K562 (cell line): ENCODE data around the gene PSORS1C2. TPM values are rescaled to one million over a fixed set of nuclear protein-coding genes. Genes with fewer than 3 reads are reported as not detected.

Experiments used
- ATAC-seq: fragments of 200-7000 bp; cut with Tn5 transposase; 3 replicates; pipeline ENCODE4 v1.9.1; 2020; ENCODE audit warnings: moderate library complexity
- BruUV-seq: library from RNA; stranded (reverse); fragments of 400-500 nt; replicated peaks from 2 replicates; lab custom pipeline; 2021; lab: Mats Ljungman, UMichigan
- CTCF ChIA-PET: fragments of 300-600 bp; formaldehyde crosslinking; extraction: SDS; loops from one replicate; lab custom pipeline; 2021; ENCODE audit warnings: low intra/inter-chr PET ratio; lab: Yijun Ruan, JAX
- POLR2A ChIA-PET: fragments of 300-600, 350-650 bp; sonication (Branson Sonifier 250); formaldehyde crosslinking; extraction: SDS; loops from one replicate; lab custom pipeline; 2021; ENCODE audit warnings: antibody characterized with exemption, inconsistent platforms; lab: Yijun Ruan, JAX
- DNase-seq, 4 experiments: peaks; one replicate each; pipeline versions ENCODE4 v3.0.0 to v3.0.0-alpha.2; 2011 to 2018; ENCODE audit warnings: low spot score in 3 of 4, mixed read lengths in 3 of 4; ENCODE audit errors: extremely low read depth in 1 of 4
- FAIRE-seq: peaks from 2 replicates; lab custom pipeline; 2011; peaks lifted over from hg19 to GRCh38; lab: Jason Lieb, UNC
- H2AFZ ChIP-seq: 2 replicates; pipeline ENCODE4 v1.6.0; 2011; ENCODE audit warnings: low read depth, low read length, control low read depth, inconsistent platforms
- H3K27ac ChIP-seq: fragments of 200-600 bp; 3 replicates; pipeline ENCODE4 v1.8.0; 2011; ENCODE audit warnings: low read depth, mild to moderate bottlenecking, control low read depth, inconsistent platforms, low read length, moderate library complexity, mixed read lengths; ENCODE audit errors: extremely low read depth
- H3K27me3 ChIP-seq, 2 experiments: fragments of 300-600 bp in 1 of 2; 2 replicates in 1 of 2; 3 replicates in 1 of 2; pipeline versions ENCODE4 v1.6.0 to v1.8.0; 2011; ENCODE audit warnings: inconsistent platforms in 2 of 2, low read length in 2 of 2, mild to moderate bottlenecking in 1 of 2, mixed read lengths in 1 of 2, moderate library complexity in 1 of 2; ENCODE audit not compliant: control insufficient read depth in 2 of 2, insufficient read depth in 2 of 2
- H3K36me3 ChIP-seq: fragments of 300-600 bp; 3 replicates; pipeline ENCODE4 v1.8.0; 2011; ENCODE audit warnings: mild to moderate bottlenecking, low read length, inconsistent platforms; ENCODE audit not compliant: control insufficient read depth, insufficient read depth
- H3K4me1 ChIP-seq, 2 experiments: fragments of 200-600 bp in 1 of 2; replicated peaks in 1 of 2; 2 replicates in 1 of 2; 3 replicates in 1 of 2; pipeline versions ENCODE4 v1.5.1 to v1.8.0; 2011; ENCODE audit warnings: inconsistent platforms in 2 of 2, low read length in 2 of 2, mild to moderate bottlenecking in 1 of 2, mixed read lengths in 1 of 2, moderate library complexity in 1 of 2; ENCODE audit not compliant: control insufficient read depth in 2 of 2, insufficient read depth in 2 of 2
- H3K4me2 ChIP-seq: 2 replicates; pipeline ENCODE4 v1.6.1; 2011; ENCODE audit warnings: low read length, control low read depth, inconsistent platforms, mixed read lengths; ENCODE audit not compliant: insufficient read depth
- H3K4me3 ChIP-seq: fragments of 200-600 bp; sonication (generic), shearing (Covaris generic); 2 replicates; pipeline ENCODE4 v1.5.1; 2016; ENCODE audit warnings: control low read depth, inconsistent platforms
- H3K79me2 ChIP-seq: fragments of 200-600 bp; 3 replicates; pipeline ENCODE4 v1.8.0; 2011; ENCODE audit warnings: low read length, inconsistent platforms; ENCODE audit not compliant: control insufficient read depth, insufficient read depth
- H3K9ac ChIP-seq, 2 experiments: 2 replicates each; pipeline versions ENCODE4 v1.6.0 to v1.6.1; 2011; ENCODE audit warnings: low read depth in 2 of 2, low read length in 2 of 2, control low read depth in 1 of 2, inconsistent platforms in 1 of 2, mild to moderate bottlenecking in 1 of 2, mixed read lengths in 1 of 2; ENCODE audit not compliant: insufficient read depth in 1 of 2
- H3K9me1 ChIP-seq: one replicate; pipeline ENCODE4 v1.6.0; 2011; ENCODE audit warnings: inconsistent platforms, mild to moderate bottlenecking, low read length, moderate library complexity; ENCODE audit not compliant: control insufficient read depth, insufficient read depth
- H3K9me3 ChIP-seq: replicated peaks from 2 replicates; pipeline ENCODE4 v1.5.1; 2011; ENCODE audit warnings: low read depth, low read length, inconsistent platforms; ENCODE audit not compliant: control insufficient read depth, insufficient read depth
- H4K20me1 ChIP-seq: replicated peaks from 2 replicates; pipeline ENCODE4 v1.6.1; 2011; ENCODE audit warnings: low read length, inconsistent platforms, mixed read lengths; ENCODE audit not compliant: control insufficient read depth, insufficient read depth
- CBX8 ChIP-seq: fragments of 200-600 bp; sonication (generic); IDR thresholded peaks from 2 replicates; pipeline ENCODE4 v1.6.1; 2012; ENCODE audit warnings: borderline replicate concordance, mixed run types, low read depth, mild to moderate bottlenecking, moderate library complexity, mixed read lengths, low read length, control low read depth, inconsistent platforms; ENCODE audit not compliant: poor library complexity, severe bottlenecking; ENCODE audit errors: extremely low read depth
- CTBP1 ChIP-seq: fragments of 450-650 bp; IDR thresholded peaks from 2 replicates; pipeline ENCODE4 v1.6.1; 2016; ENCODE audit warnings: borderline replicate concordance
- HIVEP1 ChIP-seq: fragments of 250-450 bp; sonication (Bioruptor Pico); IDR thresholded peaks from 2 replicates; pipeline ENCODE4 v1.4.0; 2020; ENCODE audit warnings: mild to moderate bottlenecking
- KDM4B ChIP-seq, 2 experiments: fragments of 450-650 bp in 1 of 2; sonication (generic) in 1 of 2; IDR thresholded peaks; 2 replicates each; pipeline ENCODE4 v1.6.1; 2016 to 2017; ENCODE audit warnings: borderline replicate concordance in 2 of 2, antibody characterized with exemption in 1 of 2, low read depth in 1 of 2, mild to moderate bottlenecking in 1 of 2
- NRF1 ChIP-seq, 2 experiments: fragments of 450-650 bp; IDR thresholded peaks in 1 of 2; conservative IDR thresholded peaks in 1 of 2; 2 replicates each; pipeline ENCODE4 v1.6.1; 2014; ENCODE audit warnings: mild to moderate bottlenecking in 2 of 2
- PHB2 ChIP-seq: fragments of 450-650 bp; IDR thresholded peaks from 2 replicates; pipeline ENCODE4 v1.6.1; 2017; ENCODE audit warnings: low read depth
- SAFB2 ChIP-seq: fragments of 200-400 bp; formaldehyde crosslinking; IDR thresholded peaks from 2 replicates; pipeline ENCODE4 v1.6.1; 2018; ENCODE audit warnings: borderline replicate concordance, low read length, low read depth, moderate library complexity; ENCODE audit not compliant: severe bottlenecking
- SETDB1 ChIP-seq: IDR thresholded peaks from one replicate; pipeline ENCODE4 v1.6.1; 2012; ENCODE audit warnings: low read length, control low read depth, inconsistent platforms
- SMAD3 ChIP-seq: fragments of 450-650 bp; formaldehyde crosslinking; conservative IDR thresholded peaks from 2 replicates; pipeline ENCODE4 v1.4.0; 2020; ENCODE audit warnings: mild to moderate bottlenecking
- TFAP4 ChIP-seq: sonication (generic); formaldehyde crosslinking; IDR thresholded peaks from 2 replicates; pipeline ENCODE4 v1.8.0; 2022; ENCODE audit warnings: missing genetic modification reagents, mild to moderate bottlenecking, moderate library complexity, borderline replicate concordance
- ZNF408 ChIP-seq: fragments of 250-450 bp; sonication (Bioruptor Pico); IDR thresholded peaks from 2 replicates; pipeline ENCODE4 v1.4.0; 2020; ENCODE audit warnings: low read depth, mild to moderate bottlenecking, moderate library complexity
- WGBS: fragments of 100-300 bp; shearing (Covaris generic); methylation state at CpG from one replicate; pipeline ENCODE4 v1.1.6; 2016; ENCODE audit warnings: low coverage, mixed read lengths; ENCODE audit not compliant: insufficient coverage; ENCODE audit errors: missing lambda C conversion rate; 5-methylcytosine and 5-hydroxymethylcytosine counted together
- in situ Hi-C: fragments of 300-500 bp; cut with MboI; formaldehyde crosslinking; loops from 4 replicates; pipeline ENCODE4 v1.15.0; 2018; ENCODE audit warnings: inconsistent platforms, mixed read lengths
- intact Hi-C: fragments of 100-400 bp; cut with micrococcal nuclease; formaldehyde crosslinking; loops from 2 replicates; pipeline ENCODE4 v1.14.2; 2022
- polyA plus RNA-seq, 8 experiments: library from polyadenylated mRNA; depleted of rRNA in 4 of 8; stranded (reverse) in 5 of 8; unstranded in 3 of 8; fragments of >200 nt; fragmentation: Nextera tagmentation in 2 of 8; fragmentation: Illumina TruSeq in 1 of 8; extraction: Ambion mirVana in 2 of 8; extraction: Trizol in 1 of 8; gene quantifications; 2 replicates each; pipeline versions ENCODE4 v1.2.1 to v1.2.3, GENCODE V29; 2011 to 2014; ENCODE audit warnings: inconsistent platforms in 1 of 8, missing spikeins in 1 of 8
- total RNA-seq, 7 experiments: library from RNA; depleted of rRNA in 6 of 7; stranded (reverse); fragments of >200 nt in 6 of 7; fragmentation: Illumina TruSeq in 2 of 7; extraction: Trizol in 2 of 7; gene quantifications; 2 replicates each; pipeline versions ENCODE4 v1.2.1 to v1.2.3, GENCODE V29; 2011 to 2021; ENCODE audit warnings: low replicate concordance in 1 of 7

The PSORS1C2 gene
- total and polyA plus RNA-seq, 9 of the 15 experiments (the other 6 are each of a cell fraction or from before 2014, with no cell fraction given) = not detected

GRCh38 chr6:31169123-31169857 is 30.4 kb upstream of the PSORS1C2 start (continued):
- TF ChIP-seq TFAP4 (CRISPR knock-in tag) (no peak), CTBP1 (peak; percentile 39; the same call in 1 of the 2 replicates), PHB2 (no peak), NRF1 (conservative IDR thresholded peaks at IDR 0.05 in 1 of 2, IDR thresholded peaks at IDR 0.05 in 1 of 2) (peak; percentile 21 to 42; a peak in 1 of 4 replicates)
- TF ChIP-seq, all 486 proteins: peak for 9

- H3K4me1 ChIP-seq = peaks cover 17 to 25% of the 10 kb centered on the region in 2 experiments
- no TSS peak for BruUV-seq
- H3K27ac ChIP-seq = no peak overlapping the region
- DNase-seq (no peak), FAIRE-seq (peak; percentile 56), ATAC-seq (no peak)
- no peak overlapping the region for H3K9ac ChIP-seq
- 80% methylated on average over 3 of the region's 3 CpGs for WGBS
- H3K79me2 ChIP-seq = no peaks in the 10 kb centered on the region
- H3K36me3 ChIP-seq = no peaks in the 10 kb centered on the region
- H3K4me2 ChIP-seq = no peak overlapping the region
- ChIA-PET CTCF (no interaction called here), POLR2A (interaction anchor here (0.6 to 2.0 kb wide), 8 partner anchors 10 to 456 kb away, joined by 3 to 7 read pairs (median 4); partner anchors contain the start of genes MICA and TCF19)
- no peaks in the 10 kb centered on the region for H4K20me1 ChIP-seq
- no peaks in the 10 kb centered on the region for H3K9me3 ChIP-seq
- H3K27me3 ChIP-seq = no peaks in the 10 kb centered on the region
- intact Hi-C loops = no loop called here
- no peaks in the 10 kb centered on the region for H3K9me1 ChIP-seq
- no peak for TF ChIP-seq SETDB1
- TF ChIP-seq SMAD3 (CRISPR knock-in tag) = no peak
- no peak for TF ChIP-seq CBX8
- TF ChIP-seq SAFB2 = no peak
- no peak for TF ChIP-seq KDM4B (IDR thresholded peaks at IDR 0.05; ENCODE audit: borderline replicate concordance in 2 of 2, low read depth in 1 of 2)
- no peak for TF ChIP-seq HIVEP1 (CRISPR knock-in tag)
- no peak for TF ChIP-seq ZNF408 (CRISPR knock-in tag)
- in situ Hi-C loops = no loop called here
- H2AFZ ChIP-seq = 0 out of 2 replicates have a peak overlapping the region, but pooled peaks have one; percentile 64
- H3K4me3 ChIP-seq = no peak overlapping the region
Measured at GRCh38 chr6:31168606-31169005, 29.7 kb upstream of the PSORS1C2 start.
